HepG2 (cell line): ENCODE data around the gene SLTM. TPM values are rescaled to one million over a fixed set of nuclear protein-coding genes. Genes with fewer than 3 reads are reported as not detected.

Experiments used
- ATAC-seq: fragments of 200-7000 bp; cut with Tn5 transposase; 3 replicates; pipeline ENCODE4 v1.9.1; 2020; ENCODE audit warnings: mild to moderate bottlenecking, moderate library complexity
- BruUV-seq: library from RNA; stranded (reverse); fragments of 400-500 nt; replicated peaks from 2 replicates; lab custom pipeline; 2021; lab: Mats Ljungman, UMichigan
- CTCF ChIA-PET: fragments of 300-600 bp; formaldehyde crosslinking; extraction: SDS; loops from one replicate; lab custom pipeline; 2021; ENCODE audit warnings: low total read pairs, inconsistent platforms, low intra/inter-chr PET ratio; lab: Yijun Ruan, JAX
- POLR2A ChIA-PET: fragments of 350-600 bp; sonication (Branson Sonifier 250); formaldehyde crosslinking; loops from one replicate; lab custom pipeline; 2020; ENCODE audit warnings: antibody characterized with exemption, inconsistent platforms; lab: Yijun Ruan, JAX
- DNase-seq: peaks from one replicate; pipeline ENCODE4 v3.0.0-alpha.2; 2015; ENCODE audit warnings: low spot score
- FAIRE-seq: peaks from 3 replicates; lab custom pipeline; 2011; peaks lifted over from hg19 to GRCh38; lab: Jason Lieb, UNC
- H2AFZ ChIP-seq: one replicate; pipeline ENCODE4 v1.6.1; 2011; ENCODE audit warnings: low read length, inconsistent platforms
- H3K27ac ChIP-seq: fragments of 300-600 bp; 3 replicates; pipeline ENCODE4 v1.8.0; 2011; ENCODE audit warnings: mixed run types, mild to moderate bottlenecking, mixed read lengths, low read length, inconsistent platforms; ENCODE audit not compliant: insufficient read depth; ENCODE audit errors: extremely low read length
- H3K27me3 ChIP-seq, 2 experiments: fragments of 200-600 bp in 1 of 2; 2 replicates in 1 of 2; 3 replicates in 1 of 2; pipeline versions ENCODE4 v1.6.0 to v1.8.0; 2011; ENCODE audit warnings: low read length in 2 of 2, mild to moderate bottlenecking in 2 of 2, moderate library complexity in 2 of 2, inconsistent platforms in 1 of 2; ENCODE audit not compliant: insufficient read depth in 2 of 2, control insufficient read depth in 1 of 2
- H3K36me3 ChIP-seq, 2 experiments: fragments of 200-600 bp in 1 of 2; replicated peaks in 1 of 2; 2 replicates in 1 of 2; 3 replicates in 1 of 2; pipeline versions ENCODE4 v1.5.1 to v1.8.0; 2011; ENCODE audit warnings: low read length in 2 of 2, inconsistent platforms in 1 of 2; ENCODE audit not compliant: insufficient read depth in 2 of 2, control insufficient read depth in 1 of 2
- H3K4me1 ChIP-seq: 2 replicates; pipeline ENCODE4 v1.5.1; 2012; ENCODE audit warnings: low read length, inconsistent platforms; ENCODE audit not compliant: insufficient read depth
- H3K4me2 ChIP-seq: 2 replicates; pipeline ENCODE4 v1.6.0; 2011; ENCODE audit warnings: low read depth, low read length, inconsistent platforms
- H3K4me3 ChIP-seq, 3 experiments: fragments of 200-600 bp in 1 of 3; sonication (generic), shearing (Covaris generic) in 1 of 3; replicated peaks in 1 of 3; 2 replicates each; pipeline ENCODE4 v1.5.1; 2011 to 2016; ENCODE audit warnings: low read length in 3 of 3, inconsistent platforms in 2 of 3, low read depth in 2 of 3, mild to moderate bottlenecking in 2 of 3, control low read depth in 1 of 3, mixed read lengths in 1 of 3; ENCODE audit not compliant: insufficient read depth in 1 of 3
- H3K79me2 ChIP-seq: one replicate; pipeline ENCODE4 v1.6.1; 2011; ENCODE audit warnings: low read length, inconsistent platforms; ENCODE audit not compliant: insufficient read depth
- H3K9ac ChIP-seq: 2 replicates; pipeline ENCODE4 v1.6.0; 2011; ENCODE audit warnings: mild to moderate bottlenecking, low read depth, low read length, inconsistent platforms; ENCODE audit not compliant: insufficient read depth
- H3K9me3 ChIP-seq: 2 replicates; pipeline ENCODE4 v1.5.1; 2012; ENCODE audit warnings: mild to moderate bottlenecking, low read length
- H4K20me1 ChIP-seq: 2 replicates; pipeline ENCODE4 v1.6.0; 2011; ENCODE audit warnings: inconsistent platforms, mild to moderate bottlenecking, low read length, moderate library complexity; ENCODE audit not compliant: insufficient read depth
- ATF4 ChIP-seq, 2 experiments: fragments of 450-650 bp in 1 of 2; sonication (generic) in 1 of 2; formaldehyde crosslinking; IDR thresholded peaks; 2 replicates each; pipeline versions ENCODE4 v1.5.0 to v1.8.0; 2020 to 2022; ENCODE audit warnings: mild to moderate bottlenecking in 1 of 2, missing genetic modification reagents in 1 of 2
- CEBPB ChIP-seq: IDR thresholded peaks from 2 replicates; pipeline ENCODE4 v1.6.1; 2011; ENCODE audit warnings: low read depth, low read length, improper control_type of control experiment, borderline replicate concordance
- HOXA7 ChIP-seq: sonication (generic); formaldehyde crosslinking; IDR thresholded peaks from 2 replicates; pipeline ENCODE4 v1.8.1; 2022; ENCODE audit warnings: mild to moderate bottlenecking, missing genetic modification reagents, moderate library complexity
- TFDP2 ChIP-seq: sonication (generic); formaldehyde crosslinking; IDR thresholded peaks from 2 replicates; pipeline ENCODE4 v1.4.0; 2020; ENCODE audit warnings: missing genetic modification reagents
- ZFP1 ChIP-seq: IDR thresholded peaks from 2 replicates; pipeline ENCODE4 v1.6.1; 2016
- ZFP82 ChIP-seq: sonication (generic); formaldehyde crosslinking; IDR thresholded peaks from 2 replicates; pipeline ENCODE4 v1.5.1; 2020; ENCODE audit warnings: mild to moderate bottlenecking, missing genetic modification reagents, borderline replicate concordance
- ZKSCAN8 ChIP-seq: IDR thresholded peaks from 2 replicates; pipeline ENCODE4 v1.6.1; 2016; ENCODE audit warnings: borderline replicate concordance, missing genetic modification reagents, missing compliant biosample characterization
- ZNF567 ChIP-seq: sonication (generic); formaldehyde crosslinking; IDR thresholded peaks from 2 replicates; pipeline ENCODE4 v1.8.1; 2023; ENCODE audit warnings: mild to moderate bottlenecking, missing genetic modification reagents, borderline replicate concordance
- WGBS: methylation state at CpG from one replicate; pipeline ENCODE4 v1.1.6; 2017; ENCODE audit warnings: low lambda C conversion rate; 5-methylcytosine and 5-hydroxymethylcytosine counted together
- in situ Hi-C: cut with HindIII; loops from 2 replicates; pipeline ENCODE4 v1.10.0; 2017; ENCODE audit warnings: low pct_unique_long_range_greater_than_20kb; ENCODE audit not compliant: extremely low pct_ligation_motif_present
- intact Hi-C: fragments of 100-400 bp; cut with micrococcal nuclease; formaldehyde crosslinking; loops from one replicate; pipeline ENCODE4 v1.10.0; 2022; ENCODE audit not compliant: unreplicated experiment
- polyA plus RNA-seq, 8 experiments: library from polyadenylated mRNA; depleted of rRNA in 3 of 8; stranded (reverse) in 7 of 8; unstranded in 1 of 8; fragments of >200 nt; fragmentation: Illumina TruSeq in 4 of 8; extraction: Trizol in 4 of 8; gene quantifications; 2 replicates each; pipeline versions ENCODE4 v1.2.1 to v1.2.3, GENCODE V29; 2011 to 2016; ENCODE audit warnings: low read depth in 4 of 8, missing spikeins in 1 of 8, mixed read lengths in 1 of 8; ENCODE audit not compliant: insufficient read depth in 1 of 8
- total RNA-seq, 5 experiments: library from RNA; depleted of rRNA; stranded (reverse); fragments of >200 nt; fragmentation: Illumina TruSeq; extraction: Trizol; gene quantifications; 2 replicates each; pipeline ENCODE4 v1.2.3, GENCODE V29; 2016; ENCODE audit warnings: low read depth in 1 of 5

Gene SLTM
- total and polyA plus RNA-seq, 2 of the 13 experiments (the other 11 are each of a cell fraction or from before 2014, with no cell fraction given): 22.0 to 64.2 TPM

GRCh38 chr15:58926823-58927222 is 6.7 kb downstream of the SLTM start:
- DNase-seq (no peak), FAIRE-seq (no peak), ATAC-seq (no peak)
- H4K20me1 ChIP-seq: peaks cover 7% of the 10 kb centered on the region; the same call in 1 of the 2 replicates
- H3K4me1 ChIP-seq: peaks cover 15% of the 10 kb centered on the region
- intact Hi-C loops (no loop called here), in situ Hi-C loops (no loop called here)
- peaks cover 5 to 47% of the 10 kb centered on the region in 2 experiments; a peak in 3 of 5 replicates for H3K36me3 ChIP-seq
- no peak overlapping the region for H3K4me2 ChIP-seq
- no peak overlapping the region for H3K9ac ChIP-seq
- no TSS peak for BruUV-seq
- H3K27me3 ChIP-seq: no peaks in the 10 kb centered on the region
- no peaks in the 10 kb centered on the region for H3K9me3 ChIP-seq
- WGBS: 99% methylated on average over 5 of the region's 5 CpGs
- CTCF ChIA-PET: no interaction called here
- H3K4me3 ChIP-seq: no peak overlapping the region
- TF ChIP-seq ATF4 (CRISPR knock-in tag; IDR thresholded peaks at IDR 0.05) (peak in 1 of 2 experiments; percentile 63; a peak in 1 of 4 replicates), HOXA7 (CRISPR knock-in tag) (no peak), ZFP1 (no peak)
- TF ChIP-seq, all 625 proteins: peak for 1
- Histone ChIP-seq H3K27ac (no peak overlapping the region), H3K79me2 (peaks cover 81% of the 10 kb centered on the region), H2AFZ (no peak overlapping the region)
- POLR2A ChIA-PET: interaction anchor here (1.2 kb wide), 1 partner anchor 11 kb away, joined by 3 read pairs; no protein-coding TSS in a partner anchor

GRCh38 chr15:58924327-58924726 is 9.2 kb downstream of the SLTM start:
- H3K27me3 ChIP-seq: no peaks in the 10 kb centered on the region
- H4K20me1 ChIP-seq: peaks cover 2% of the 10 kb centered on the region; the same call in 1 of the 2 replicates
- peaks cover 7 to 57% of the 10 kb centered on the region in 2 experiments; a peak in 4 of 5 replicates for H3K36me3 ChIP-seq
- peaks cover 71% of the 10 kb centered on the region for H3K79me2 ChIP-seq
- 79% methylated on average over 2 of the region's 2 CpGs for WGBS
- FAIRE-seq (no peak), ATAC-seq (no peak), DNase-seq (no peak)
- no peak overlapping the region for H3K27ac ChIP-seq
- no peak overlapping the region for H2AFZ ChIP-seq
- no peaks in the 10 kb centered on the region for H3K4me1 ChIP-seq
- ChIA-PET POLR2A (no interaction called here), CTCF (no interaction called here)
- H3K4me2 ChIP-seq: no peak overlapping the region
- no peaks in the 10 kb centered on the region for H3K9me3 ChIP-seq
- BruUV-seq: no TSS peak
- no peak overlapping the region for H3K4me3 ChIP-seq
- in situ Hi-C loops: no loop called here
- intact Hi-C loops: no loop called here
- TF ChIP-seq ZKSCAN8 (CRISPR knock-in tag): no peak
- no peak for TF ChIP-seq ZNF567 (CRISPR knock-in tag)
- no peak for TF ChIP-seq ZFP82 (CRISPR knock-in tag)
- peak; percentile 84 for TF ChIP-seq CEBPB
- no peak for TF ChIP-seq TFDP2 (CRISPR knock-in tag)
- H3K9ac ChIP-seq: no peak overlapping the region
